Urinary bladder (tissue), 4 donors: ENCODE measurements around the gene GRM7. TPM values are rescaled to one million over a fixed set of nuclear protein-coding genes. Genes with fewer than 3 reads are reported as not detected.
A peak's percentile ranks its signal among the peaks of the same experiment; 100 is the strongest.

ENCODE experiments used
- DNase-seq: peaks from one replicate; pipeline ENCODE4 v3.0.0-alpha.2; 2015; ENCODE audit errors: extremely low spot score
- H3K27ac ChIP-seq: one replicate; pipeline ENCODE4 v1.5.1; 2013; ENCODE audit warnings: low read depth, mild to moderate bottlenecking, moderate library complexity
- H3K36me3 ChIP-seq: one replicate; pipeline ENCODE4 v1.6.1; 2013; ENCODE audit warnings: mild to moderate bottlenecking, moderate library complexity; ENCODE audit not compliant: insufficient read depth
- H3K4me1 ChIP-seq: one replicate; pipeline ENCODE4 v1.6.1; 2013; ENCODE audit warnings: mild to moderate bottlenecking, moderate library complexity; ENCODE audit not compliant: insufficient read depth
- H3K4me3 ChIP-seq: one replicate; pipeline ENCODE4 v1.5.1; 2013; ENCODE audit warnings: low read depth, low read length
- WGBS: extraction: QIAGEN DNeasy Blood & Tissue Kit; methylation state at CpG from one replicate; pipeline ENCODE4 v1.1.7; 2013; 5-methylcytosine and 5-hydroxymethylcytosine counted together
- polyA plus RNA-seq: library from polyadenylated mRNA; stranded (reverse); fragments of 200-250 nt; gene quantifications from one replicate; pipeline ENCODE4 v1.2.3, GENCODE V29; 2013
- total RNA-seq: library from RNA; depleted of rRNA; stranded (reverse); fragments of >200 nt; gene quantifications from one replicate; pipeline ENCODE4 v1.2.3, GENCODE V29; 2014
- donor health status: healthy with polysubstance abuse.
- donor health status: healthy.

The GRM7 gene
- total and polyA plus RNA-seq, 2 donors = 2.3 to 14.6 TPM

DNA sequence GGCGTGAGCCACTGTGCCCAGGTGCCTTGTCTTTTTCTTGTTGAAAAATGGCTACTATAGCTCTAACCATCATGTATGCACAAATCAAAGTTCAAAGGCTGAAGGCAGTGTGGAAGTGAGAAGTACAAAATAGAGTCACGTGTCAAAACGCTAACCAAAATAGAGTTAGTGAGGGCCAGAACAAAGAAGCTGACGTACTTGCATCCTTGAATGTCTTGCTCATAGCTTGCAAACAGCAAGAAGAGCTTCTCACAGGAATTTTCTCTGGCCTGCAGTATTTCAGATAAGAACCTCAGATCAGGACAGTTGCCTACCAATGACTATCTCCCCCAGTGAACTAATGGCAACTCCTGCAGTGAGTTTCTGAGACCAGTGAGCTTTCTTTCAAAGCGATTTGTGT lies 713.5 kb downstream of the GRM7 start:
- Histone ChIP-seq H3K27ac (no peak overlapping the region), H3K4me3 (no peak overlapping the region), H3K4me1 (no peaks in the 10 kb centered on the region), H3K36me3 (no peaks in the 10 kb centered on the region)
- DNase-seq = no peak
- WGBS = 62% methylated on average over 5 of the region's 5 CpGs

DNA sequence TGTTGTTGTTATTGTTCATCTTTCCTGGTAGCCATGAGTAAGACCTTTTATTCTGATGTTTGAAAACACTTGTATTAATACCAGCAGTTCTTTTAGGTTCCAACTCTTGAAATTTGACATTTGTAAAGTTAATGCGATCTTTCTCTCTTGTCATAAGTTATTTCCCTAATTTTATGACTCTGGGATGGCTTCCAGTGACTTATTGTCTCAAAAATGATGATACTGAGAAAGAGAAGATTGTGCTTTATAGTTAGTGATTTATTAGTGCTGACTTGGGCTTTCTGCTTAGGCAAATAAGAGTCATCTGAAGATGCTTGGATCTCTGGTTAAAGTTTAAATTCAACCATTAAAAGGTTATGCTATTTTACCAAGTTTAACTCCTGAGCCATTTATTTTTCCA lies 715.2 kb downstream of the GRM7 start:
- 28% methylated on average over 1 of the region's 1 CpG for WGBS
- Histone ChIP-seq H3K36me3 (no peaks in the 10 kb centered on the region), H3K4me1 (no peaks in the 10 kb centered on the region), H3K27ac (no peak overlapping the region), H3K4me3 (no peak overlapping the region)
- peak; percentile 32 for DNase-seq

DNA sequence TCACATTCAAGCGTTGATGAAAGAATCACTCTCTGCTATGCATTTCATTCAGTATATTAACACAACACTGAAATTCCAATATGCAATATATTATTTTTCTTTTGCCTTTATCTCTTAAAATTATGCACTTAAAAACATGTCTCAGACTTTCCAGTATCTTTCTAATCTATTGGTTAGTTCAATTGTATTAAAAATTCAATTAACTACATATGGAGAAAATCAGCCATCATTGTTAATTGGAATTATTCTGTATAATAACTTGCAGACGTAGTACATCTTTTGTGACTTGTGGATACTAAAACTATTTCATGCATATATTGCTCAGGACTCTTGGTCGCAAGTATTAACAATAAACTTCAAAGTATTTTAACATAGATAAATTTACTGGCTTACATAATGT lies 715.6 kb downstream of the GRM7 start:
- DNase-seq = no peak
- 80% methylated on average over 3 of the region's 3 CpGs for WGBS
- H3K27ac ChIP-seq = no peak overlapping the region
- no peaks in the 10 kb centered on the region for H3K4me1 ChIP-seq
- no peaks in the 10 kb centered on the region for H3K36me3 ChIP-seq
- no peak overlapping the region for H3K4me3 ChIP-seq

GRCh38 chr3:7577513-7577912 lies 716.6 kb downstream of the GRM7 start:
- DNase-seq = no peak

DNA sequence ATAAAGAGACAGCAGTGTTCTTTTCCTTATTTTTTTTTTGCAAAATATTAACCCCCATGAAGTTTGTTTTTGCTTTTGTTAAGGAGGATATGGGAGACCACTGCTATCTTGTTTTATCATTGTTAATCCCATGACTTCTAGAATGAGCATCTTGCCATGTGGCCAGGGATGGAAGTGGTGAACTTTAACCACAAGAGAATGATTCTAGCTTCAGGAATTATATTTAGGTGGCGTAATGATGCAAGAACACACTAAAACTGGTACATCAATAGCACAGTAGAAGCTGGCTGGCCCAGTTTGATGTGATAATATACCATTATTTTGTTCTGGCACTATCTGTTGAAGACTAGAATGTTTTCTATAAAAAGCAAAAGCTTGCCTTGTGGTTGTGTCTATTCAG lies 720.9 kb downstream of the GRM7 start:
- H3K36me3 ChIP-seq = no peaks in the 10 kb centered on the region
- no peaks in the 10 kb centered on the region for H3K4me1 ChIP-seq
- no peak overlapping the region for H3K27ac ChIP-seq
- no peak for DNase-seq
- WGBS = 94% methylated on average over 1 of the region's 1 CpG
- H3K4me3 ChIP-seq = no peak overlapping the region

More at GRCh38 chr3:7577513-7577912, 716.6 kb downstream of the GRM7 start:
- no peaks in the 10 kb centered on the region for H3K36me3 ChIP-seq
- 85% methylated on average over 1 of the region's 1 CpG for WGBS
- H3K4me3 ChIP-seq = no peak overlapping the region
- no peaks in the 10 kb centered on the region for H3K4me1 ChIP-seq
- no peak overlapping the region for H3K27ac ChIP-seq

GRCh38 chr3:7585052-7585451 lies 724.1 kb downstream of the GRM7 start:
- no peak overlapping the region for H3K27ac ChIP-seq
- H3K4me3 ChIP-seq = no peak overlapping the region
- DNase-seq = no peak
- no peaks in the 10 kb centered on the region for H3K36me3 ChIP-seq
- no peaks in the 10 kb centered on the region for H3K4me1 ChIP-seq
- WGBS = 30% methylated on average over 3 of the region's 3 CpGs

GRCh38 chr3:7588236-7588635 lies 727.3 kb downstream of the GRM7 start:
- no peaks in the 10 kb centered on the region for H3K4me1 ChIP-seq
- no peaks in the 10 kb centered on the region for H3K36me3 ChIP-seq
- WGBS = 93% methylated on average over 4 of the region's 4 CpGs
- H3K4me3 ChIP-seq = no peak overlapping the region
- no peak for DNase-seq
- no peak overlapping the region for H3K27ac ChIP-seq

GRCh38 chr3:7589526-7589925 lies 728.6 kb downstream of the GRM7 start:
- H3K36me3 ChIP-seq = no peaks in the 10 kb centered on the region
- H3K4me3 ChIP-seq = no peak overlapping the region
- no peak overlapping the region for H3K27ac ChIP-seq
- H3K4me1 ChIP-seq = no peaks in the 10 kb centered on the region
- no peak for DNase-seq
- WGBS = 85% methylated on average over 2 of the region's 2 CpGs

GRCh38 chr3:7602297-7602696 lies 741.4 kb downstream of the GRM7 start:
- 82% methylated on average over 2 of the region's 2 CpGs for WGBS
- Histone ChIP-seq H3K4me1 (no peaks in the 10 kb centered on the region), H3K36me3 (no peaks in the 10 kb centered on the region), H3K27ac (no peak overlapping the region), H3K4me3 (no peak overlapping the region)
- no peak for DNase-seq

- H3K27ac ChIP-seq = no peak overlapping the region
- H3K4me3 ChIP-seq = no peak overlapping the region
- no peaks in the 10 kb centered on the region for H3K4me1 ChIP-seq
- 58% methylated on average over 2 of the region's 2 CpGs for WGBS
- H3K36me3 ChIP-seq = no peaks in the 10 kb centered on the region
- DNase-seq = no peak
These were observed 746.2 kb downstream of the GRM7 start for GRCh38 chr3:7607083-7607482.

DNA sequence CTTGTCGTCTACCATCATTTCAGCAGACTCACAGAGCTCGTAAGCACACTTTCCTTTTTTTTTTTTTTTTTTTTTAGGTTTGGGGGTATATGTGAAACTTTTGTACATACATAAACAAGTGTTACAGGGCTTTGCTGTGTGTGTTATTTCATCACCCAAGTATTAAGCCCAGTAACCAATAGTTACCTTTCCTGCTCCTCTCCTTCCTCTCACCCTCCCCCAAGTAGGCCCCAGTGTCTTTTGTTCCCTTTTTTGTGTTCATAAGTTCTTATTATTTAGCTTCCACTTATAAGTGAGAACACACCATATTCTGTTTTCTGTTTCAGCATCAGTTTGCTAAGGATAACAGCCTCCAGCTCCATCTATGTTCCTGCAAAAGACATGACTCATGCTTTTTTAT lies 746.8 kb downstream of the GRM7 start:
- Histone ChIP-seq H3K27ac (no peak overlapping the region), H3K4me1 (no peaks in the 10 kb centered on the region), H3K4me3 (no peak overlapping the region), H3K36me3 (no peaks in the 10 kb centered on the region)
- DNase-seq = no peak
- WGBS = 92% methylated on average over 2 of the region's 2 CpGs

DNA sequence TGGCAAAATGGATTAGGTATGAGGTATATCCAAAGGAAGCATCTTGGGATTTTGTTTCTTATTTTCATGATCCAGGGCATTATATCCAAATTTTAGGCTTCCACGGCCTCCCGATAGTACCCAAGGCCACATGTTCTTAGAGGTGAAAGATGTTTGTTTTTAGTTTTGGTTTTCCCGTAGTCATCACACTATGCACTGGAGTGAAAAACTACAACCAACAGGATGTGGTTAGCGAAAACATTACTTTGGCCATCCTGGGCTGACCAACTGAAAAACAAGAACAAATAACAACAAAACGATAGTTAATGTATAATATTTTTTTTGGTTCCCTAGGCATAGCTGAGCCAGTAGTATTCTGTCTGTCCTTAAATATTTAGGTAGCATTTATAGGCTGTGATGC lies 749.7 kb downstream of the GRM7 start:
- WGBS = 95% methylated on average over 5 of the region's 5 CpGs
- Histone ChIP-seq H3K27ac (no peak overlapping the region), H3K4me3 (no peak overlapping the region), H3K36me3 (no peaks in the 10 kb centered on the region), H3K4me1 (no peaks in the 10 kb centered on the region)
- no peak for DNase-seq

DNA sequence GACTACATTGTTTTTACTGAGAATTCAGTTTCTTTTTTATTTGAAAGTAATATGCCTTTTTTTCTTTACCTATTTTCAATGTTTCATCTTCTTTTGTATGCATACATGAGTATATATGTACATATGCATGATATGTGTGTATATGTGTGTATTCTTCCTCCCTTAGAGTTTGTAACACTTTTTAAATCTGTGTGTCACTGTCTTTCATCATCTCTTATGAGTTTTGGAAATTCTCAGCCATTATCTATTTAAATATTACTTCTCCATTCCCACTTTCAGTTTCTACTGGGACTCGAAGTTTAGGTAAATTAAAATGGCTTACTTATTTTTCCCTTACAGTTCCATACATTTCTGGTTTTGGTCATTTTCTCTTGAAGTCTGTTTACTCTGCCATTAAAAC lies 754.1 kb downstream of the GRM7 start:
- no peaks in the 10 kb centered on the region for H3K4me1 ChIP-seq
- H3K27ac ChIP-seq = no peak overlapping the region
- no peaks in the 10 kb centered on the region for H3K36me3 ChIP-seq
- WGBS = 79% methylated on average over 1 of the region's 1 CpG
- no peak overlapping the region for H3K4me3 ChIP-seq
- no peak for DNase-seq

DNA sequence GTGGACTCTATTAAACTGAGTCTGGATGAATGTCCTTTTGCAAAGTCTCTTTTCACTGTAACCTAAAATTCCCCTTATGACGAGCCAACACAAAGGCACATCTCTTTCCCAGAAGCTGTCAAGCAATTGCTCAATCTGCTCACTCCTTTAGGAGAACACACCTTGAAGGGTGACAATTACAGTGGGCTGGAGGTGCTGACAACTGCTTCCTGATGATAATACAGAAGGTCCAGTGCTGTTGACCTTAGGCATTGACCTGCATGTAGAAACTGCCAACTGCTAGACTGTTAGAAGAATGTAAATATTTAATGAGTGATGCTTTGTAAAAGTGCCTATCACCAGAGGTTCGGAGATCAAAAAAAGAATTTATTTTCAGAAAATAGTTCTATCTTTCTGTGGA lies 757.7 kb downstream of the GRM7 start:
- Histone ChIP-seq H3K4me1 (no peaks in the 10 kb centered on the region), H3K27ac (no peak overlapping the region), H3K4me3 (no peak overlapping the region), H3K36me3 (no peaks in the 10 kb centered on the region)
- WGBS = 85% methylated on average over 2 of the region's 2 CpGs
- DNase-seq = no peak

GRCh38 chr3:7620401-7620800 lies 759.5 kb downstream of the GRM7 start:
- 86% methylated on average over 1 of the region's 1 CpG for WGBS
- no peaks in the 10 kb centered on the region for H3K36me3 ChIP-seq
- no peak for DNase-seq
- H3K4me1 ChIP-seq = no peaks in the 10 kb centered on the region
- H3K4me3 ChIP-seq = no peak overlapping the region
- no peak overlapping the region for H3K27ac ChIP-seq
